Neutrophil (primary cell): ENCODE results near the gene ADCY2.
"Not testable (repeated sequence)": the region's sequence is repeated elsewhere in the genome, so short reads cannot be mapped to it uniquely, and the experiment has no call there.

Source experiments
- H3K27ac ChIP-seq: fragments of 200-600 bp; sonication (generic); 2 replicates; pipeline ENCODE4 v1.5.1; 2016; ENCODE audit warnings: mild to moderate bottlenecking, moderate library complexity
- H3K27me3 ChIP-seq: fragments of 200-600 bp; sonication (generic); 2 replicates; pipeline ENCODE4 v1.6.0; 2016; ENCODE audit warnings: mild to moderate bottlenecking
- H3K36me3 ChIP-seq: fragments of 200-600 bp; sonication (generic); 2 replicates; pipeline ENCODE4 v1.5.1; 2017
- H3K4me1 ChIP-seq, 2 experiments: fragments of 200-600 bp in 1 of 2; sonication (generic) in 1 of 2; 1 replicate in 1 of 2; 2 replicates in 1 of 2; pipeline versions ENCODE4 v1.5.1 to v1.6.1; 2013 to 2016; ENCODE audit warnings: low read depth in 1 of 2, low read length in 1 of 2, mild to moderate bottlenecking in 1 of 2, moderate library complexity in 1 of 2; ENCODE audit not compliant: control insufficient read depth in 1 of 2, insufficient read depth in 1 of 2
- H3K4me3 ChIP-seq, 2 experiments: fragments of 200-600 bp in 1 of 2; sonication (generic) in 1 of 2; 1 replicate in 1 of 2; 2 replicates in 1 of 2; pipeline ENCODE4 v1.5.1; 2013 to 2016; ENCODE audit warnings: low read depth in 1 of 2, low read length in 1 of 2, mild to moderate bottlenecking in 1 of 2, moderate library complexity in 1 of 2
- H3K9me3 ChIP-seq: fragments of 200-600 bp; sonication (generic); 2 replicates; pipeline ENCODE4 v1.5.1; 2016
- TF ChIP-seq, protein P1 (sequence below): fragments of 200-600 bp; sonication (generic); IDR thresholded peaks from 2 replicates; pipeline ENCODE4 v1.5.1; 2016; ENCODE audit warnings: antibody characterized with exemption

ADCY2 gene

DNA sequence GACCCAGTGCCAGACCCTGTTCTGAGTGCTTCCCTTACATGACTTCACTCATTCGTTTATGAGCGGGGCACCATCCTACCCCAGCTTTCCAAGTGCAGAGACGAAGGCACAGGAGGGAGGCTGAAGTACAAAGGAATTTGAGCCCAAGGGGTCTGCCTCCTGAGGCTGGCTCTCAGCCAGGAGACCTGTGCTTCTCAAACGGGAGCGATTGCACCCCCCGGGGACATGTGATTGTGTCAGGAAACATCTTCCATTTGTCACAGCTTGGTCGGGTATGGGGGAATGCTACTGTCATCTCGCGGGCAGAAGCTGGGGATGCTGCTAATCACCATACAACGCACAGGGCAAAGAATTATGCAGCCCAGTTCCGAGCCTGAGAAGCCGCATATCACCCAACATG, 23.9 kb downstream of the ADCY2 start:
- Histone ChIP-seq H3K9me3 (no peaks in the 10 kb centered on the region), H3K4me3 (no peak overlapping the region), H3K4me1 (no peaks in the 10 kb centered on the region), H3K27me3 (peaks cover 20% of the 10 kb centered on the region), H3K36me3 (no peaks in the 10 kb centered on the region), H3K27ac (no peak overlapping the region)
- TF ChIP-seq, protein P1, sequence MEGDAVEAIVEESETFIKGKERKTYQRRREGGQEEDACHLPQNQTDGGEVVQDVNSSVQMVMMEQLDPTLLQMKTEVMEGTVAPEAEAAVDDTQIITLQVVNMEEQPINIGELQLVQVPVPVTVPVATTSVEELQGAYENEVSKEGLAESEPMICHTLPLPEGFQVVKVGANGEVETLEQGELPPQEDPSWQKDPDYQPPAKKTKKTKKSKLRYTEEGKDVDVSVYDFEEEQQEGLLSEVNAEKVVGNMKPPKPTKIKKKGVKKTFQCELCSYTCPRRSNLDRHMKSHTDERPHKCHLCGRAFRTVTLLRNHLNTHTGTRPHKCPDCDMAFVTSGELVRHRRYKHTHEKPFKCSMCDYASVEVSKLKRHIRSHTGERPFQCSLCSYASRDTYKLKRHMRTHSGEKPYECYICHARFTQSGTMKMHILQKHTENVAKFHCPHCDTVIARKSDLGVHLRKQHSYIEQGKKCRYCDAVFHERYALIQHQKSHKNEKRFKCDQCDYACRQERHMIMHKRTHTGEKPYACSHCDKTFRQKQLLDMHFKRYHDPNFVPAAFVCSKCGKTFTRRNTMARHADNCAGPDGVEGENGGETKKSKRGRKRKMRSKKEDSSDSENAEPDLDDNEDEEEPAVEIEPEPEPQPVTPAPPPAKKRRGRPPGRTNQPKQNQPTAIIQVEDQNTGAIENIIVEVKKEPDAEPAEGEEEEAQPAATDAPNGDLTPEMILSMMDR = no peak

DNA sequence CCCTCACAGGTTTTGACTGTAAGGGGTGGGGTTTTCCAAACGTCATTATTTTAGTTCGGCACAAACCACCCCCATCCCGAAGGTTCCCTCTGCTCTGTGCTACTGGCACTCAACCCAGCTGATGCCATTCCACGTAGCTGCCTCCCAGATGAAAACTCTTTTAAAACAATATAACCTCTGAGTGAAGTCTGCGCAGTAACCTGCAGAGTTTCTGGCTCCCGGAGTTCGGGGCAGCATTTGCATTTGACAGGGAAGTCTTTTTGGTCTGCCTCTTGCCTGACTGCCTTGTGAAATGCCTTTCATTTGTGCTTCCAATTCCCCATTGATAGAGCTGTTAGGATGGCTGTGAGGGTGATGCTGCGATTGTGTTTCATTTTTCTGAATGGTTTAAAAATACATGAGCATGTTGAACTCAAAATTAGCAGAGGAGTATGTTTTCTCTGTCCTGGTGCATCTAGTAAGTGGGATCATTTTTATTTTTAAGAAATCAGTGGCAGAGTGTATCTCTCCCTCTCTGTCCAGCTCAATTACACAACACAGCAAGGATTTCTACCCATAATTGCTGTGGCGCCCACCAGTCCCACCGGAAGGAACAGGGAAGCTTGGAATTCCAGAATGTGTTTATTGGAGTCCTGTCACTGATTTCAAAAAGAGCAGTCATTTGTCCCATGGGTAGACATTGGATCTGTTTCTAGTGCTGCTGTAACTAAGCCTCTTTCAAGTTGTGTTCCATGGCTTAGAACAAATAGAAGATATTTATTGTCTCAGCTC, 24.8 kb downstream of the ADCY2 start:
- Histone ChIP-seq H3K27ac (no peak overlapping the region), H3K27me3 (peaks cover 20% of the 10 kb centered on the region), H3K4me3 (no peak overlapping the region), H3K4me1 (no peaks in the 10 kb centered on the region), H3K9me3 (no peaks in the 10 kb centered on the region), H3K36me3 (no peaks in the 10 kb centered on the region)
- TF ChIP-seq, protein P1 = no peak

DNA sequence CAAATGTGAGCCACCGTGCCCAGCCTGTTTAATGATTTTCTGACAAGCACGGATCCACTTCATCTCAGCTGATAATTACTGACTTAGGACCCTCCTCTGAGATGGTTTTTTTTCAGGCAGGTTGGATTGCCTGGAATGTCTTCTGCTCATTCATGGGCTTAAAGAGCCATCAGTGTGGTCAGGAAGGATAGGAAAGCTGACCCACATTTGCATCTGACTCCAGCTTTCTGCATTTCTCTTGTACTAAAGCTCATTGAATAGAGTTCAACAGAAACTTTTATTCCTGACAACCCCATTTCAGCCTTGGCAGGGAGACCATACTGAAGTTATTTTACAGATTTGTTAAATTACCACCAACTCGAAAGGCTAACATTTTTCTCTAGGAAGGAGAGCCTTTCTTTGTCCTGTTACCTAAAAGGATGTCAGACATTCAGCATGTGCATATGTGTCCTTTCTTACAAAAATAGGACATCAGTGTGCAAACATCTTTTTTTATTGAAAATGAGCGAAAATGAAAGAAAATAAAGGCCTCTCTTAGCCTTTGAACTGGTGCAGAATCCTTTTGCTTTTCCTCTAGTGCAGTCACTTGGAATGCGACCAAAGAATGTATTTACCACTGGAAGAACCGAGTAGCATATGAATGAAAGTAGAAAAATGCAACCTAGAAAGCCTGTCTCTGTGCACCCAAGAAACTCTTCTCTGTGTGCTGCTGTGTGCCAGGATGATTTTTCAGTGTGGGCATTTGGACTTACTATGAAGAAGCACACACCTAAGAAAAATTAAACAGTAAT, 26.6 kb downstream of the ADCY2 start:
- no peaks in the 10 kb centered on the region for H3K36me3 ChIP-seq

GRCh38 chr5:7423231-7423630, 27.3 kb downstream of the ADCY2 start:
- not testable (repeated sequence) for H3K4me3 ChIP-seq, H3K4me1 ChIP-seq, H3K9me3 ChIP-seq, H3K27ac ChIP-seq, H3K36me3 ChIP-seq
- peaks cover 20% of the 10 kb centered on the region for H3K27me3 ChIP-seq

More for the DNA sequence above, 26.6 kb downstream of the ADCY2 start:
- Histone ChIP-seq H3K4me3 (no peak overlapping the region), H3K27ac (no peak overlapping the region), H3K27me3 (peaks cover 20% of the 10 kb centered on the region), H3K9me3 (no peaks in the 10 kb centered on the region), H3K4me1 (no peaks in the 10 kb centered on the region)
- TF ChIP-seq, protein P1 = no peak

DNA sequence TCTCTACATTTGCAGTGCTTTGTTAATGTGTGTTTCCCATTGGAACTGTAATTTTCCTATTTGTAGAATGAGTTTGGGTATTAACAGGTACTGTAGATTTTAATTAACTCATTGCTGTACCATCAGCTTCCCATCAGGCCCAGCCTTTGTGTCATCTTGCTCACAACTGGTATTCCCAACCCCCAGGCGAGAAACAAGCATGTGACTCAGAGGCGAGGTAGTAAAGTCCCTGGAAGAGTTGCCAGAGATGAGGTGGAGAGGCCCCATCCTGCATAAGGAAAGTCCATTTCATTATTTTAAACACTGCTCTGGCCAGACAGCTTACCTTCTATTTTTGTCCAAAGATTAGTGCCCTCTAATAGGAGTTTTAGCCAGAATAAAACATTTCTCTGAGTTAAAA, 29.9 kb downstream of the ADCY2 start:
- no peak overlapping the region for H3K4me3 ChIP-seq
- H3K4me1 ChIP-seq = no peaks in the 10 kb centered on the region
- no peak overlapping the region for H3K27ac ChIP-seq
- TF ChIP-seq, protein P1 = no peak
- no peaks in the 10 kb centered on the region for H3K9me3 ChIP-seq
- H3K36me3 ChIP-seq = no peaks in the 10 kb centered on the region
- peaks cover 3% of the 10 kb centered on the region for H3K27me3 ChIP-seq

DNA sequence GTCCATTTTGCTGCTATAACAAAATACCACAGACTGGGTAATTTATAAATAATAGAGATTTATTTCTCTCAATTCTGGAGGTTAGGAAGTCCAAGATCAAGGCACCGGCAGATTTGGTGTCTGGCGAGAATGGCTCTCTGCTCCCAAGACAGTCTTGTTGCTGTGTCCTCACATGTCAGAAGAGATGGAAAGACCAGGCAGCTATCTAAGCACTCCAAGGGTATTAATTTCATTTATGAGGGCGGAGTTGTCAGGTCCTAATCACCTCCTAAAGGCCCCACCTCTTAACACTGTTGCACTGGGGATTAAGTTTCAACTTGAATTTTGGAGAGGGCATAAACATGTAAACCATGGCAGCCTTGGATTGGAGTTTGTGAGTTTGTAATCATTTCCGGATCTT, 30.3 kb downstream of the ADCY2 start:
- Histone ChIP-seq H3K4me3 (no peak overlapping the region), H3K4me1 (no peaks in the 10 kb centered on the region), H3K27me3 (no peaks in the 10 kb centered on the region), H3K9me3 (no peaks in the 10 kb centered on the region), H3K27ac (no peak overlapping the region), H3K36me3 (no peaks in the 10 kb centered on the region)
- TF ChIP-seq, protein P1 = no peak
